HCT116 (cell line): ENCODE measurements around the gene FAXDC2. TPM values are rescaled to one million over a fixed set of nuclear protein-coding genes. Genes with fewer than 3 reads are reported as not detected.

ENCODE experiments used
- ATAC-seq: fragments of 200-7000 bp; cut with Tn5 transposase; 2 replicates; pipeline ENCODE4 v1.9.1; 2020; ENCODE audit warnings: mild to moderate bottlenecking, moderate library complexity
- BruUV-seq: library from RNA; stranded (reverse); fragments of 400-500 nt; replicated peaks from 2 replicates; lab custom pipeline; 2021; lab: Mats Ljungman, UMichigan
- CTCF ChIA-PET: fragments of 300-600 bp; sonication (Branson Sonifier 250); formaldehyde crosslinking; loops from one replicate; lab custom pipeline; 2021; ENCODE audit warnings: antibody characterized with exemption; lab: Charles Lee
- POLR2A ChIA-PET: fragments of 300-600, 350-600 bp; sonication (Branson Sonifier 250); formaldehyde crosslinking; loops from one replicate; lab custom pipeline; 2021; ENCODE audit warnings: antibody characterized with exemption; lab: Charles Lee
- RAD21 ChIA-PET, 2 experiments: fragments of 300-600 bp; sonication (Branson Sonifier 250); formaldehyde crosslinking; loops; one replicate each; lab custom pipeline; 2023; ENCODE audit warnings: low total read pairs in 2 of 2; ENCODE audit not compliant: uncharacterized antibody in 2 of 2, unreplicated experiment in 2 of 2, low non-redundant PET in 1 of 2; lab: Charles Lee
- DNase-seq: peaks from one replicate; pipeline ENCODE4 v3.0.0-alpha.2; 2010; ENCODE audit warnings: low read depth, low spot score
- H2AFZ ChIP-seq: fragments of 200-600 bp; shearing (Covaris generic), sonication (generic); 2 replicates; pipeline ENCODE4 v1.6.1; 2017; ENCODE audit warnings: low read depth, mixed run types, mixed read lengths, antibody characterized with exemption, low read length; ENCODE audit not compliant: poor library complexity, severe bottlenecking
- H3K27ac ChIP-seq: 2 replicates; pipeline ENCODE4 v1.5.1; 2012; ENCODE audit warnings: low read depth, low read length
- H3K27me3 ChIP-seq: fragments of 200-600 bp; sonication (generic); 2 replicates; pipeline ENCODE4 v1.6.1; 2016; ENCODE audit warnings: mixed run types, low read length, mixed read lengths; ENCODE audit not compliant: insufficient read depth
- H3K36me3 ChIP-seq, 2 experiments: fragments of 200-500 bp in 1 of 2; fragments of 200-600 bp in 1 of 2; sonication (Bioruptor generic) in 1 of 2; sonication (generic) in 1 of 2; 2 replicates each; pipeline versions ENCODE4 v1.5.1 to v1.6.1; 2014 to 2016; ENCODE audit warnings: low read length in 2 of 2, inconsistent platforms in 1 of 2, mixed read lengths in 1 of 2, mixed run types in 1 of 2; ENCODE audit not compliant: insufficient read depth in 2 of 2, control insufficient read depth in 1 of 2
- H3K4me1 ChIP-seq, 2 experiments: fragments of 200-600 bp in 1 of 2; sonication (generic) in 1 of 2; 2 replicates each; pipeline versions ENCODE4 v1.5.1 to v1.6.1; 2012 to 2017; ENCODE audit warnings: low read length in 2 of 2, inconsistent platforms in 1 of 2, mild to moderate bottlenecking in 1 of 2, mixed read lengths in 1 of 2, mixed run types in 1 of 2, moderate library complexity in 1 of 2; ENCODE audit not compliant: insufficient read depth in 2 of 2, control insufficient read depth in 1 of 2
- H3K4me2 ChIP-seq: fragments of 200-600 bp; sonication (generic); 2 replicates; pipeline ENCODE4 v1.6.1; 2017; ENCODE audit warnings: mixed run types, low read length, mixed read lengths
- H3K4me3 ChIP-seq, 2 experiments: fragments of 200-600 bp in 1 of 2; sonication (generic) in 1 of 2; replicated peaks in 1 of 2; 2 replicates each; pipeline ENCODE4 v1.5.1; 2011 to 2016; ENCODE audit warnings: low read length in 2 of 2, control low read depth in 1 of 2, low read depth in 1 of 2, mild to moderate bottlenecking in 1 of 2, mixed read lengths in 1 of 2, mixed run types in 1 of 2
- H3K79me2 ChIP-seq: fragments of 200-600 bp; sonication (generic); 2 replicates; pipeline ENCODE4 v1.6.1; 2017; ENCODE audit warnings: mild to moderate bottlenecking, mixed run types, low read length, moderate library complexity, mixed read lengths; ENCODE audit not compliant: insufficient read depth
- H3K9ac ChIP-seq: fragments of 200-600 bp; sonication (generic); 2 replicates; pipeline ENCODE4 v1.6.1; 2016; ENCODE audit warnings: low read length, mixed read lengths
- H3K9me2 ChIP-seq: fragments of 200-600 bp; sonication (generic), shearing (Covaris generic); 2 replicates; pipeline ENCODE4 v1.6.1; 2017; ENCODE audit warnings: mixed run types, mild to moderate bottlenecking, moderate library complexity; ENCODE audit not compliant: insufficient read depth
- H3K9me3 ChIP-seq, 2 experiments: fragments of 200-500 bp in 1 of 2; fragments of 200-600 bp in 1 of 2; sonication (Bioruptor generic) in 1 of 2; sonication (generic) in 1 of 2; 2 replicates each; pipeline ENCODE4 v1.6.1; 2014 to 2017; ENCODE audit warnings: low read length in 2 of 2, mixed read lengths in 2 of 2, inconsistent platforms in 1 of 2, low read depth in 1 of 2, mild to moderate bottlenecking in 1 of 2, mixed run types in 1 of 2, moderate library complexity in 1 of 2; ENCODE audit not compliant: control insufficient read depth in 1 of 2, insufficient read depth in 1 of 2
- H4K20me1 ChIP-seq: fragments of 200-600 bp; sonication (generic), shearing (Covaris generic); 2 replicates; pipeline ENCODE4 v1.6.1; 2017; ENCODE audit warnings: mixed run types, mild to moderate bottlenecking, moderate library complexity; ENCODE audit not compliant: insufficient read depth
- CEBPB ChIP-seq: IDR thresholded peaks from 2 replicates; pipeline ENCODE4 v1.6.1; 2012; ENCODE audit warnings: low read depth
- EGR1 ChIP-seq: IDR thresholded peaks from 2 replicates; pipeline ENCODE4 v1.6.1; 2012; ENCODE audit warnings: low read depth
- ELF1 ChIP-seq: IDR thresholded peaks from 2 replicates; pipeline ENCODE4 v1.6.1; 2012; ENCODE audit warnings: low read depth, borderline replicate concordance
- EZH2 ChIP-seq: fragments of 200-600 bp; sonication (generic); IDR thresholded peaks from 2 replicates; pipeline ENCODE4 v1.6.1; 2017; ENCODE audit warnings: antibody characterized with exemption, mixed run types
- EZH2phosphoT487 ChIP-seq: fragments of 200-600 bp; IDR thresholded peaks from 2 replicates; pipeline ENCODE4 v1.6.1; 2018; ENCODE audit warnings: antibody characterized with exemption, borderline replicate concordance
- FOSL1 ChIP-seq: IDR thresholded peaks from 2 replicates; pipeline ENCODE4 v1.6.1; 2012; ENCODE audit warnings: low read depth
- JUND ChIP-seq: IDR thresholded peaks from 2 replicates; pipeline ENCODE4 v1.6.1; 2012
- SIN3A ChIP-seq: IDR thresholded peaks from 2 replicates; pipeline ENCODE4 v1.6.1; 2012; ENCODE audit warnings: low read depth
- SRF ChIP-seq: IDR thresholded peaks from 2 replicates; pipeline ENCODE4 v1.6.1; 2012; ENCODE audit warnings: low read depth
- ZFX ChIP-seq: fragments of 450-650 bp; IDR thresholded peaks from 2 replicates; pipeline ENCODE4 v1.6.1; 2017
- ZNF274 ChIP-seq: fragments of 200-500 bp; sonication (Bioruptor generic); IDR thresholded peaks from 2 replicates; pipeline ENCODE4 v1.6.1; 2014; ENCODE audit warnings: mild to moderate bottlenecking, low read depth, low read length, inconsistent platforms
- intact Hi-C: fragments of 100-400 bp; cut with micrococcal nuclease; formaldehyde crosslinking; loops from 2 replicates; pipeline ENCODE4 v1.10.0; 2022
- total RNA-seq: library from RNA; stranded (reverse); gene quantifications from one replicate; pipeline ENCODE4 v1.2.1, GENCODE V29; 2021; ENCODE audit not compliant: unreplicated experiment
- TF ChIP-seq, protein P1 (sequence below): IDR thresholded peaks from 2 replicates; pipeline ENCODE4 v1.6.1; 2012; ENCODE audit warnings: low read depth
- TF ChIP-seq, protein P2 (sequence below): IDR thresholded peaks from 2 replicates; pipeline ENCODE4 v1.6.1; 2012
- TF ChIP-seq, protein P3 (sequence below), 3 experiments: fragments of 200-600 bp in 1 of 3; sonication (generic) in 1 of 3; IDR thresholded peaks in 2 of 3; conservative IDR thresholded peaks in 1 of 3; 2 replicates each; pipeline ENCODE4 v1.5.1; 2012 to 2017; ENCODE audit warnings: low read depth in 2 of 3, low read length in 2 of 3, antibody characterized with exemption in 1 of 3, borderline replicate concordance in 1 of 3, control low read depth in 1 of 3, mild to moderate bottlenecking in 1 of 3, mixed read lengths in 1 of 3, mixed run types in 1 of 3, moderate library complexity in 1 of 3; ENCODE audit not compliant: insufficient read depth in 1 of 3
- TF ChIP-seq, protein P4 (sequence below): IDR thresholded peaks from 2 replicates; pipeline ENCODE4 v1.6.1; 2012

FAXDC2 gene
- total RNA-seq, 1 experiment from 2014 or later: 0.22 TPM

DNA sequence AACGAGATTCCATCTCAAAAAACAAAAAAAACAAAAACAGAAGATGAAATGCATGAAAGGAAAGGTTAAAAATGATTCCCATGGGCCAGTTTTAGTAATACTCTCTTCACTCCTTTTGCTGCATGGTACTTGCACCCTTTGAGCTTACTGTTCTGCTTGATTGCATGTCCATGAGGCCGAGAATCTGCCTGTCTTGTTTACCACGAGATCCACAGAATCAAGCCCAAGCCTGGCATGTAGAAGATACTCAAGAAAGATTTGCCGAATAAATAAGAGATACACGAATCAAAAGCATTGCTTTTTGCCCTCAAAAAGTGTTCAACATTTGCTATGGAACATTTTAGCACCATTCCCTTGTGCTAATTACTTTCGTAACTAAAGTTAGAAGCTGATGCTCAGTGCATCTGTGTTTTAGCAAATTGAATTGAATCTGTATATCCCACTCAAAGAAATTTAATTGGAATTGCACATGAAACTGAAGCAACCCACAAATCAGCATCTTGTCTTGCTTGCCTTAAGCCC, 1.1 kb downstream of the FAXDC2 start (continued):
- TF ChIP-seq, protein P1, sequence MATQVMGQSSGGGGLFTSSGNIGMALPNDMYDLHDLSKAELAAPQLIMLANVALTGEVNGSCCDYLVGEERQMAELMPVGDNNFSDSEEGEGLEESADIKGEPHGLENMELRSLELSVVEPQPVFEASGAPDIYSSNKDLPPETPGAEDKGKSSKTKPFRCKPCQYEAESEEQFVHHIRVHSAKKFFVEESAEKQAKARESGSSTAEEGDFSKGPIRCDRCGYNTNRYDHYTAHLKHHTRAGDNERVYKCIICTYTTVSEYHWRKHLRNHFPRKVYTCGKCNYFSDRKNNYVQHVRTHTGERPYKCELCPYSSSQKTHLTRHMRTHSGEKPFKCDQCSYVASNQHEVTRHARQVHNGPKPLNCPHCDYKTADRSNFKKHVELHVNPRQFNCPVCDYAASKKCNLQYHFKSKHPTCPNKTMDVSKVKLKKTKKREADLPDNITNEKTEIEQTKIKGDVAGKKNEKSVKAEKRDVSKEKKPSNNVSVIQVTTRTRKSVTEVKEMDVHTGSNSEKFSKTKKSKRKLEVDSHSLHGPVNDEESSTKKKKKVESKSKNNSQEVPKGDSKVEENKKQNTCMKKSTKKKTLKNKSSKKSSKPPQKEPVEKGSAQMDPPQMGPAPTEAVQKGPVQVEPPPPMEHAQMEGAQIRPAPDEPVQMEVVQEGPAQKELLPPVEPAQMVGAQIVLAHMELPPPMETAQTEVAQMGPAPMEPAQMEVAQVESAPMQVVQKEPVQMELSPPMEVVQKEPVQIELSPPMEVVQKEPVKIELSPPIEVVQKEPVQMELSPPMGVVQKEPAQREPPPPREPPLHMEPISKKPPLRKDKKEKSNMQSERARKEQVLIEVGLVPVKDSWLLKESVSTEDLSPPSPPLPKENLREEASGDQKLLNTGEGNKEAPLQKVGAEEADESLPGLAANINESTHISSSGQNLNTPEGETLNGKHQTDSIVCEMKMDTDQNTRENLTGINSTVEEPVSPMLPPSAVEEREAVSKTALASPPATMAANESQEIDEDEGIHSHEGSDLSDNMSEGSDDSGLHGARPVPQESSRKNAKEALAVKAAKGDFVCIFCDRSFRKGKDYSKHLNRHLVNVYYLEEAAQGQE: no peak
- TF ChIP-seq JUND: no peak
- TF ChIP-seq EZH2phosphoT487: no peak
- no peak for TF ChIP-seq CEBPB

DNA sequence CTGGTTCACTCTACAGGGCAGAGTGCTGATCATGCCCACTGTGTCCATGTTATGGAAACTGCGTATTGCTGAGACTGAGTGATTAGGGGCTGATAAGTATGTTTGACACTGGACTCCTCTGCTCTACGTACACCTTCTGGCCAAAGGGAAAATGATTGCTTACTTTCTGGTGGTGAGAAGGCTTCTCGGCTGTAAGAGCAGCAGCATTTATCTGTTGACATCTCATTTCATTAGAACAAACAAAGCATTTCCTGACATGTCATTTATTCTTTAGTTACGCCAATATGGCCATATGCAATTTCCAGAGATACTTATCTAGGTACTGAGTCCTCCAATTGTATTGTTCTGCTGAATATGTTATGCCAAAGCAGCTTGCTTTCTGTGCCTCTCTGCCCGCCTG, 5.6 kb downstream of the FAXDC2 start:
- no peaks in the 10 kb centered on the region for H3K9me3 ChIP-seq
- no peaks in the 10 kb centered on the region for H4K20me1 ChIP-seq
- no peak overlapping the region for H2AFZ ChIP-seq
- no peaks in the 10 kb centered on the region; a peak in 1 of 4 replicates for H3K4me1 ChIP-seq
- intact Hi-C loops: no loop called here
- H3K9ac ChIP-seq: no peak overlapping the region
- H3K27me3 ChIP-seq: no peaks in the 10 kb centered on the region
- CTCF ChIA-PET: no interaction called here
- RAD21 ChIA-PET: no interaction called here
- no peak overlapping the region for H3K4me2 ChIP-seq
- no peaks in the 10 kb centered on the region for H3K9me2 ChIP-seq
- no TSS peak for BruUV-seq
- no peak overlapping the region for H3K27ac ChIP-seq
- POLR2A ChIA-PET: no interaction called here
- no peak overlapping the region for H3K4me3 ChIP-seq
- no peak for ATAC-seq
- H3K79me2 ChIP-seq: no peaks in the 10 kb centered on the region
- no peaks in the 10 kb centered on the region for H3K36me3 ChIP-seq
- DNase-seq: no peak
- no peak for TF ChIP-seq ZFX
- TF ChIP-seq EZH2phosphoT487: no peak
- no peak for TF ChIP-seq ELF1
- TF ChIP-seq ZNF274: no peak
- no peak for TF ChIP-seq FOSL1
- TF ChIP-seq, protein P2, sequence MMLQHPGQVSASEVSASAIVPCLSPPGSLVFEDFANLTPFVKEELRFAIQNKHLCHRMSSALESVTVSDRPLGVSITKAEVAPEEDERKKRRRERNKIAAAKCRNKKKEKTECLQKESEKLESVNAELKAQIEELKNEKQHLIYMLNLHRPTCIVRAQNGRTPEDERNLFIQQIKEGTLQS: no peak
- TF ChIP-seq EZH2: no peak
- no peak for TF ChIP-seq SIN3A
- TF ChIP-seq, protein P1: no peak
- TF ChIP-seq, protein P3, sequence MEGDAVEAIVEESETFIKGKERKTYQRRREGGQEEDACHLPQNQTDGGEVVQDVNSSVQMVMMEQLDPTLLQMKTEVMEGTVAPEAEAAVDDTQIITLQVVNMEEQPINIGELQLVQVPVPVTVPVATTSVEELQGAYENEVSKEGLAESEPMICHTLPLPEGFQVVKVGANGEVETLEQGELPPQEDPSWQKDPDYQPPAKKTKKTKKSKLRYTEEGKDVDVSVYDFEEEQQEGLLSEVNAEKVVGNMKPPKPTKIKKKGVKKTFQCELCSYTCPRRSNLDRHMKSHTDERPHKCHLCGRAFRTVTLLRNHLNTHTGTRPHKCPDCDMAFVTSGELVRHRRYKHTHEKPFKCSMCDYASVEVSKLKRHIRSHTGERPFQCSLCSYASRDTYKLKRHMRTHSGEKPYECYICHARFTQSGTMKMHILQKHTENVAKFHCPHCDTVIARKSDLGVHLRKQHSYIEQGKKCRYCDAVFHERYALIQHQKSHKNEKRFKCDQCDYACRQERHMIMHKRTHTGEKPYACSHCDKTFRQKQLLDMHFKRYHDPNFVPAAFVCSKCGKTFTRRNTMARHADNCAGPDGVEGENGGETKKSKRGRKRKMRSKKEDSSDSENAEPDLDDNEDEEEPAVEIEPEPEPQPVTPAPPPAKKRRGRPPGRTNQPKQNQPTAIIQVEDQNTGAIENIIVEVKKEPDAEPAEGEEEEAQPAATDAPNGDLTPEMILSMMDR (IDR thresholded peaks at IDR 0.05 in 2 of 3, conservative IDR thresholded peaks at IDR 0.05 in 1 of 3; ENCODE audit: borderline replicate concordance in 1 of 3, insufficient read depth in 1 of 3, low read depth in 2 of 3, low read length in 2 of 3): no peak
- TF ChIP-seq, protein P4, sequence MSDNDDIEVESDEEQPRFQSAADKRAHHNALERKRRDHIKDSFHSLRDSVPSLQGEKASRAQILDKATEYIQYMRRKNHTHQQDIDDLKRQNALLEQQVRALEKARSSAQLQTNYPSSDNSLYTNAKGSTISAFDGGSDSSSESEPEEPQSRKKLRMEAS: no peak
- TF ChIP-seq EGR1: no peak
- TF ChIP-seq SRF: no peak
